HepG2 (cell line): ENCODE results near the gene FAIM.

Experiments
- ZNF274 ChIP-seq: sonication (generic); formaldehyde crosslinking; IDR thresholded peaks from 2 replicates; pipeline ENCODE4 v1.5.1; 2020; ENCODE audit warnings: mild to moderate bottlenecking, missing genetic modification reagents
- ZNF547 ChIP-seq: sonication (generic); formaldehyde crosslinking; IDR thresholded peaks from 2 replicates; pipeline ENCODE4 v1.5.1; 2020; ENCODE audit warnings: mild to moderate bottlenecking, missing genetic modification reagents
- TF ChIP-seq, protein P1 (sequence below): sonication (generic); formaldehyde crosslinking; IDR thresholded peaks from 2 replicates; pipeline ENCODE4 v1.4.0; 2020; ENCODE audit warnings: missing genetic modification reagents

GRCh38 chr3:138649134-138649533 is 40.6 kb downstream of the FAIM start:
- TF ChIP-seq ZNF274 (CRISPR knock-in tag) (no peak), ZNF547 (CRISPR knock-in tag) (no peak)
- TF ChIP-seq, protein P1, sequence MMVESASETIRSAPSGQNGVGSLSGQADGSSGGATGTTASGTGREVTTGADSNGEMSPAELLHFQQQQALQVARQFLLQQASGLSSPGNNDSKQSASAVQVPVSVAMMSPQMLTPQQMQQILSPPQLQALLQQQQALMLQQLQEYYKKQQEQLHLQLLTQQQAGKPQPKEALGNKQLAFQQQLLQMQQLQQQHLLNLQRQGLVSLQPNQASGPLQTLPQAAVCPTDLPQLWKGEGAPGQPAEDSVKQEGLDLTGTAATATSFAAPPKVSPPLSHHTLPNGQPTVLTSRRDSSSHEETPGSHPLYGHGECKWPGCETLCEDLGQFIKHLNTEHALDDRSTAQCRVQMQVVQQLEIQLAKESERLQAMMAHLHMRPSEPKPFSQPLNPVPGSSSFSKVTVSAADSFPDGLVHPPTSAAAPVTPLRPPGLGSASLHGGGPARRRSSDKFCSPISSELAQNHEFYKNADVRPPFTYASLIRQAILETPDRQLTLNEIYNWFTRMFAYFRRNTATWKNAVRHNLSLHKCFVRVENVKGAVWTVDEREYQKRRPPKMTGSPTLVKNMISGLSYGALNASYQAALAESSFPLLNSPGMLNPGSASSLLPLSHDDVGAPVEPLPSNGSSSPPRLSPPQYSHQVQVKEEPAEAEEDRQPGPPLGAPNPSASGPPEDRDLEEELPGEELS (CRISPR knock-in tag) = no peak
